Measurements from ENCODE around the gene MACIR. TPM values are rescaled to one million over a fixed set of nuclear protein-coding genes. Genes with fewer than 3 reads are reported as not detected.

MACIR gene
- total RNA-seq, 1 experiment from 2014 or later = 21.0 TPM

DNA sequence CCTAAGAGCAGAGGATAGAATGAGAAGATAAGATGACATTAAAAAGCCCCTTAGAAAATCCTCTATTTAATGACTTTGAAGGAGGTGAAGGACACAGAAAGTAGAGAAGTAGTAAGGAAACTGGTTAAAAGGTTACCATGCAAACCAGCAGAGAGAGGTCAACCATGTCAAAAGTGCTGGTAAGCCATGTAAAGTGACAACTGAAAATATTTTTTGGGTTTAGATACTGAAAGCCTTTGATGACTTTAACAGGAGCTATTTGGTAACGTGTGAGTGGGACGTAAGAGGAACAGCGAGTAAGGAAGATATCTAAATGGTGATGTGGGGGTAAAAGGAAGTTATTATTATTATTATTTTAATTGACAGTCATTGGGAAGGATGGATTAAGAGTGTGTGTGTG is 56.9 kb downstream of the MACIR start:
- Histone ChIP-seq H3F3A (ENCODE audit: insufficient read depth, low read depth) (no peaks in the 10 kb centered on the region), H2AFZ (no peak overlapping the region), H3K4me3 (no peak overlapping the region), H3K36me3 (ENCODE audit: low read depth) (no peaks in the 10 kb centered on the region), H3K79me2 (ENCODE audit: low read depth) (no peaks in the 10 kb centered on the region), H3K4me2 (no peak overlapping the region), H4K20me1 (ENCODE audit: insufficient read depth) (no peaks in the 10 kb centered on the region), H3K27me3 (ENCODE audit: insufficient read depth, low read depth) (no peaks in the 10 kb centered on the region), H3K9me3 (ENCODE audit: insufficient read depth, low read depth) (no peaks in the 10 kb centered on the region), H3K27ac (no peak overlapping the region), H3K9me2 (ENCODE audit: insufficient read depth) (no peaks in the 10 kb centered on the region), H3K4me1 (replicated peaks; ENCODE audit: insufficient read depth) (no peaks in the 10 kb centered on the region)
- no peak for TF ChIP-seq EZH2 (IDR thresholded peaks at IDR 0.05; ENCODE audit: low read depth)
- TF ChIP-seq, protein P1, sequence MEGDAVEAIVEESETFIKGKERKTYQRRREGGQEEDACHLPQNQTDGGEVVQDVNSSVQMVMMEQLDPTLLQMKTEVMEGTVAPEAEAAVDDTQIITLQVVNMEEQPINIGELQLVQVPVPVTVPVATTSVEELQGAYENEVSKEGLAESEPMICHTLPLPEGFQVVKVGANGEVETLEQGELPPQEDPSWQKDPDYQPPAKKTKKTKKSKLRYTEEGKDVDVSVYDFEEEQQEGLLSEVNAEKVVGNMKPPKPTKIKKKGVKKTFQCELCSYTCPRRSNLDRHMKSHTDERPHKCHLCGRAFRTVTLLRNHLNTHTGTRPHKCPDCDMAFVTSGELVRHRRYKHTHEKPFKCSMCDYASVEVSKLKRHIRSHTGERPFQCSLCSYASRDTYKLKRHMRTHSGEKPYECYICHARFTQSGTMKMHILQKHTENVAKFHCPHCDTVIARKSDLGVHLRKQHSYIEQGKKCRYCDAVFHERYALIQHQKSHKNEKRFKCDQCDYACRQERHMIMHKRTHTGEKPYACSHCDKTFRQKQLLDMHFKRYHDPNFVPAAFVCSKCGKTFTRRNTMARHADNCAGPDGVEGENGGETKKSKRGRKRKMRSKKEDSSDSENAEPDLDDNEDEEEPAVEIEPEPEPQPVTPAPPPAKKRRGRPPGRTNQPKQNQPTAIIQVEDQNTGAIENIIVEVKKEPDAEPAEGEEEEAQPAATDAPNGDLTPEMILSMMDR (conservative IDR thresholded peaks at IDR 0.05) = no peak
- ChIA-PET POLR2A (ENCODE audit: unreplicated experiment) (no interaction called here), CTCF (no interaction called here)
- no TSS peak for BruUV-seq (replicated peaks)
- intact Hi-C loops (cut with micrococcal nuclease; ENCODE audit: unreplicated experiment) = no loop called here
- no peak for DNase-seq

DNA sequence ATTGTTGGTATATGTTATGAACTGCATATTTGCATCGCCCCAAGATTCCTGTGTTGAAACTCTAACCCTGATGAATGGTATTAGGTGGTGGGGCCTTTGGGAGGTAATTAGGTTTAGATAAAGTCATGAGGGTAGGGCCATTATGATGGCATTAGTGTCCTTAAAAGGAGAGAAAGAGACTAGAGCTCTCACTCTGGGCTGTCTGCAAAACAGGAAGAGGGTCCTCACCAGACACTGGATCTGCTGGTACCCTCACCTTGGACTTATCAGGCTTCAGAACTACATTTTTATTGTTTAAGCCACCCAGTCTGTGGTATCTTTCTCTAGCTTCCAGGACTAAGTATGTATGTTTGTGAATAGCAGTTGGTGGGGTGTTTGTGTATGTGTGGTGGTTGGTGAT is 68.9 kb downstream of the MACIR start:
- no peak for TF ChIP-seq EZH2 (IDR thresholded peaks at IDR 0.05; ENCODE audit: low read depth)
- intact Hi-C loops (cut with micrococcal nuclease; ENCODE audit: unreplicated experiment) = no loop called here
- POLR2A ChIA-PET (ENCODE audit: unreplicated experiment) = no interaction called here

GRCh38 chr5:103327893-103328292 is 69.3 kb downstream of the MACIR start:
- intact Hi-C loops (cut with micrococcal nuclease; ENCODE audit: unreplicated experiment) = no loop called here
- Histone ChIP-seq H4K20me1 (ENCODE audit: insufficient read depth) (no peaks in the 10 kb centered on the region), H3K27me3 (ENCODE audit: insufficient read depth, low read depth) (no peaks in the 10 kb centered on the region), H3K9me3 (ENCODE audit: insufficient read depth, low read depth) (no peaks in the 10 kb centered on the region), H3K79me2 (ENCODE audit: low read depth) (no peaks in the 10 kb centered on the region), H3K4me1 (replicated peaks; ENCODE audit: insufficient read depth) (no peaks in the 10 kb centered on the region), H3K36me3 (ENCODE audit: low read depth) (no peaks in the 10 kb centered on the region), H3K4me2 (no peak overlapping the region), H3K27ac (no peak overlapping the region), H2AFZ (no peak overlapping the region), H3F3A (ENCODE audit: insufficient read depth, low read depth) (no peaks in the 10 kb centered on the region), H3K4me3 (no peak overlapping the region), H3K9me2 (ENCODE audit: insufficient read depth) (no peaks in the 10 kb centered on the region)
- BruUV-seq (replicated peaks) = no TSS peak
- CTCF ChIA-PET = no interaction called here
- DNase-seq = no peak
- no peak for TF ChIP-seq EZH2 (IDR thresholded peaks at IDR 0.05; ENCODE audit: low read depth)
- TF ChIP-seq, protein P1 (conservative IDR thresholded peaks at IDR 0.05) = no peak
- POLR2A ChIA-PET (ENCODE audit: unreplicated experiment) = no interaction called here

More for the DNA sequence above, 68.9 kb downstream of the MACIR start:
- CTCF ChIA-PET = no interaction called here
- Histone ChIP-seq H3K27me3 (ENCODE audit: insufficient read depth, low read depth) (no peaks in the 10 kb centered on the region), H3K79me2 (ENCODE audit: low read depth) (no peaks in the 10 kb centered on the region), H3K9me2 (ENCODE audit: insufficient read depth) (no peaks in the 10 kb centered on the region), H3K36me3 (ENCODE audit: low read depth) (no peaks in the 10 kb centered on the region), H2AFZ (no peak overlapping the region), H3K4me2 (no peak overlapping the region), H3F3A (ENCODE audit: insufficient read depth, low read depth) (no peaks in the 10 kb centered on the region), H3K4me1 (replicated peaks; ENCODE audit: insufficient read depth) (no peaks in the 10 kb centered on the region), H3K4me3 (no peak overlapping the region), H3K9me3 (ENCODE audit: insufficient read depth, low read depth) (no peaks in the 10 kb centered on the region), H3K27ac (no peak overlapping the region), H4K20me1 (ENCODE audit: insufficient read depth) (no peaks in the 10 kb centered on the region)
- DNase-seq = no peak
- BruUV-seq (replicated peaks) = no TSS peak

Other genes with a start within 250 kb of the MACIR start
- gene GIN1, start 138.6 kb upstream of the MACIR start, total RNA-seq (2021) = 5.2 and 7.9 TPM in 2 replicates
- gene PPIP5K2, start 138.5 kb upstream of the MACIR start, total RNA-seq (2021) = 30.5 and 35.5 TPM in 2 replicates

All from PC-9 (cell line).